Adrenal gland (tissue), 5 donors: ENCODE results near the gene CHST10.

Experiments
- POLR2A ChIP-seq, 2 donors: fragments of 450-650 bp; IDR thresholded peaks; one replicate each; pipeline ENCODE4 v1.6.1; 2017; ENCODE audit warnings: antibody characterized with exemption in 2 of 2, mild to moderate bottlenecking in 2 of 2, moderate library complexity in 1 of 2
- TF ChIP-seq, protein P1 (sequence below), 6 experiments: fragments of 450-650 bp in 4 of 6; fragments of 200-600 bp in 2 of 6; sonication (generic) in 1 of 6; IDR thresholded peaks; 1 replicate in 5 of 6; 2 replicates in 1 of 6; pipeline versions ENCODE4 v1.5.1 to v1.8.0; 2016 to 2021; ENCODE audit warnings: antibody characterized with exemption in 6 of 6, mild to moderate bottlenecking in 2 of 6, moderate library complexity in 1 of 6
- donor health status: DM: no; HTN: no; CAD: no.

DNA sequence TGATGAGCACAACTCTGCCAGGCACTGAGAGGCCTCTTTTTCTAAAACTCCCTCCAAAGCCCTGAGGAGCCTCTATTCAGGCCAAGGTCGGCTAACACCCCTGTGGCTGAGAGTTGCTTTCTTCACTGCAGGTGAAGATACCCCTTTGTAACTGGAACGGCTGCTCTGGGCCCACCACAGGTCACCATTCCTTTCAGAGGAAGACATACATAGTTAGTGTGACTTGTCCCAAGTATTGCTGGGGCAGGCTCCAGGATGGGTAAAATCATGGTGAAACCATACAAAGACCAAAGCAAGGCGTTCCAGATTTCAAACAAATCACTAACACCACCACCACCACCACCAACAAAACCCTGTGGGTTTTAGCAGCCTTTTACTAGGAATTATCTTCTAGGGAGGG, 36.8 kb downstream of the CHST10 start:
- TF ChIP-seq, protein P1, sequence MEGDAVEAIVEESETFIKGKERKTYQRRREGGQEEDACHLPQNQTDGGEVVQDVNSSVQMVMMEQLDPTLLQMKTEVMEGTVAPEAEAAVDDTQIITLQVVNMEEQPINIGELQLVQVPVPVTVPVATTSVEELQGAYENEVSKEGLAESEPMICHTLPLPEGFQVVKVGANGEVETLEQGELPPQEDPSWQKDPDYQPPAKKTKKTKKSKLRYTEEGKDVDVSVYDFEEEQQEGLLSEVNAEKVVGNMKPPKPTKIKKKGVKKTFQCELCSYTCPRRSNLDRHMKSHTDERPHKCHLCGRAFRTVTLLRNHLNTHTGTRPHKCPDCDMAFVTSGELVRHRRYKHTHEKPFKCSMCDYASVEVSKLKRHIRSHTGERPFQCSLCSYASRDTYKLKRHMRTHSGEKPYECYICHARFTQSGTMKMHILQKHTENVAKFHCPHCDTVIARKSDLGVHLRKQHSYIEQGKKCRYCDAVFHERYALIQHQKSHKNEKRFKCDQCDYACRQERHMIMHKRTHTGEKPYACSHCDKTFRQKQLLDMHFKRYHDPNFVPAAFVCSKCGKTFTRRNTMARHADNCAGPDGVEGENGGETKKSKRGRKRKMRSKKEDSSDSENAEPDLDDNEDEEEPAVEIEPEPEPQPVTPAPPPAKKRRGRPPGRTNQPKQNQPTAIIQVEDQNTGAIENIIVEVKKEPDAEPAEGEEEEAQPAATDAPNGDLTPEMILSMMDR (IDR thresholded peaks at IDR 0.05) = no peak
- no peak for TF ChIP-seq POLR2A (IDR thresholded peaks at IDR 0.05)
